ENCODE measurements around the gene RAET1G.
A peak's percentile ranks its signal among the peaks of the same experiment; 100 is the strongest.
"Not testable (repeated sequence)": the region's sequence is repeated elsewhere in the genome, so short reads cannot be mapped to it uniquely, and the experiment has no call there.

Gene RAET1G

DNA sequence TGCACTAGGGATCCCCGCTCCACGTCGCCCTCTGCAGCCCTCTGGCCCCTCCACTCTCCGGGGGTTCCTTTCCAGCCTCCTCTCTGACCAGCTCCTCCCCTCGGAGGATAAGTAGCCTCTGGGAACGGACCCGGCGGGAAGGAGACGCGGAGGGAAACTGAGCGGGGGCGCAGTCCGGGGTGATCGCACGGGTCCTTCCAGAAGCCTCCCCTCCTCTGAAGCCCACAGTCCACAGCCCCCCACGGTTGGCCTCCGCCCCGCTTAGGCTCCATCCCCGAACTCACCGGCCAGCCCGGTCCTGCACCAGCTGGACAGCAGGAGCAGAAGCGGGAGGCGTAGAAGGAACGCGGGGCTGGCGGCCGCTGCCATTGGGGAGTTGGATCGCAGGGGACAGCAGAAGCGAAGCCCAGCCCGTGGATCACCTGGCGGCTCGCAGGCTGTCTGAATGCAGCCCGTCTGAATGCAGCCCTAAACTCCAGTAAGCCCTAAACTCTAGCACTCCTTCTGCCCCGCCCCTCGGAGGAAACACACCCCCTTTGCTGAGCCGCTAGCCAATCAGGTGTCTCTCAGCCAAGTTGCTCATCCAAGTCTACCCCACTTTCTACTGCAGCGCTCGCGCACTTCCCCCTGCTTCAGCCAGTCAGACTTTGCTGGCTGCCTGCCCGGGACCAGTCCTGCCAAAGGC lies at the start of gene RAET1G:
TSS of gene RAET1G (minus strand) at position 480 of the 685 bp plus-strand sequence. CDS start at position 369, 111 bp downstream.
- peak; percentile 84 for DNase-seq

GRCh38 chr6:149969635-149970034 lies 46.7 kb upstream of the RAET1G start:
- DNase-seq: no peak

- DNase-seq: not testable (repeated sequence)
Measured at GRCh38 chr6:149968909-149969308, 46.0 kb upstream of the RAET1G start.

DNA sequence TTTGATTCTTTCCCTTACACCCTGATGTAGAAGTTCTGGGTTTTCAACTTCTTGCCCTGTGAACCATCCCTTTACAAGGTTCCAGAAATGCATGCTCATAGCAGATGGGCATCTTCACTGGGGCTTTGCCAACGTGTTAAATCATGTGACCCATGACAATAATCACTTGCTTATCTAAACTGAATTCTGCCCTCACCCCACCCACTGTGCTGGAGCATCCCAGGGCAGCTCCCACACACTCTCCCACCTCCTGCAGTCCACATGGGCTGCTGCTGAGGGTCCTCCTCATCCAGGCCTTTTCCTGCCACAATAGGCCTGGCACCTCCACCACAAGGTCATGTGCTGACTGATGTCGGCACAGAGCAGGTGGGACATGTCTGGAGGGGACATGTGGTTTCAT lies 45.1 kb upstream of the RAET1G start:
- DNase-seq: not testable (repeated sequence)

DNA sequence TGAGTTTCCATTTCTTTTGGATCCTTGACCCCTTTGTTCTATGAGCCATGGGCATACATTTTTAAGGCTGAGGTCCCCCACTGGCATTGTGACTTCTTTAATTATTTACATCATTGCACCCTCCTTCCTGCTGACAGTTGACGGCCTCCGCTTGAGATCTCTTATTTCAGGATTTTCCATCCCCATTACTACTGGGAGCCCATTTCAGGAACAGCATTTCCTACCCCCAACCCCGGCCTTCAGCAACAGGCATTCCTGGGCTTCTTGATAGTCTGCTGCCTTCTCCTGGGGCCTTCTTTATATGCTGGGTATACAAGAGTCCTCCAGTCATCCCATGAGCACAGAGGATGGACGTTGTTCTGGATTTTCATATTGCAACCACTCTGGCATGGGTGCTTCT lies 44.7 kb upstream of the RAET1G start:
- DNase-seq: no peak

GRCh38 chr6:149966319-149966718 lies 43.4 kb upstream of the RAET1G start:
- DNase-seq: not testable (repeated sequence)

DNA sequence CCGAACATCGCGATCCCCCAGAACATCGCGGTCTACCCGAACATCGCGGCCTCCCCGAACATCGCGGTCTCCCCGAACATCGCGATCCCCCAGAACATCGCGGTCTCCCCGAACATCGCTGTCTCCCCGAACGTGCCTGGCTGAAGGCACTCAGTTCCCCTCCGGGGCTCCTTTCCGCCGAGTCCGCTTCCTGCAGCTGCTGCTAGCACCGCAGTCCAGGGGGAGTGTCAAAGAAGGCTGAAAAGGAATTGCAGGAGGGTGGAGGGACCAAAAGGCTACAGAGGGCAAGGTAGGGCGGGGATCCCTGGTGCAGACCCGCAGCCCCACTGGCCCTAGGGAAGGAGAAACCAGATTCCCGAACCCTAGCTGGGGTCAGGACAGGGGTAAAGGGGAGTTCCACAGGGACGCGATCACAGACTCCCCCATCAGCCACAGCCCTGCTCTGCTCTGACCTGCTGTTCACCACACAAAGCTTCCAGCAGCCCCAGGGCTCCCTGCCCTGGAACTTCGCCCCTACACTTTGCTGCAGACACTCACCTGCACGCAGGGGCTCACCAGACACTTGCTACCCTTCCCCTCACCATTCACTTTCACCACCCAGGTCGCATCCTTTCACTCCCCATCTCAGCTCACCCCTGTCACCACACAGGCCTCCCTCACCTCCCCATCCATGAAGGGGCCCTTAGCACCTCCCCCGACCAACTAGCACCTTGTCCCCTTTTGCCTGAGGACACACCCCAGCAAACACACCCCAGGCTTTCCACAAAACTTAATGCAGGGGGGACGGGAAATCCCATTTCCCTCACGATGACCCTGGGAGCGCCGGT lies 42.5 kb upstream of the RAET1G start:
- DNase-seq: peak; percentile 32

GRCh38 chr6:149964308-149965193 lies 41.6 kb upstream of the RAET1G start:
- no peak for DNase-seq

GRCh38 chr6:149963462-149964307 lies 40.8 kb upstream of the RAET1G start, which contains the start of gene ULBP1:
Gene ULBP1, plus strand, starts transcription at chr6:149963943. Its CDS starts 107 bp downstream, at chr6:149964050.
- peak; percentile 81 for DNase-seq

GRCh38 chr6:149963212-149963461 lies 40.2 kb upstream of the RAET1G start:
- peak; percentile 55 for DNase-seq

- no peak for DNase-seq
Measured at GRCh38 chr6:149962461-149963211, 39.7 kb upstream of the RAET1G start.

DNA sequence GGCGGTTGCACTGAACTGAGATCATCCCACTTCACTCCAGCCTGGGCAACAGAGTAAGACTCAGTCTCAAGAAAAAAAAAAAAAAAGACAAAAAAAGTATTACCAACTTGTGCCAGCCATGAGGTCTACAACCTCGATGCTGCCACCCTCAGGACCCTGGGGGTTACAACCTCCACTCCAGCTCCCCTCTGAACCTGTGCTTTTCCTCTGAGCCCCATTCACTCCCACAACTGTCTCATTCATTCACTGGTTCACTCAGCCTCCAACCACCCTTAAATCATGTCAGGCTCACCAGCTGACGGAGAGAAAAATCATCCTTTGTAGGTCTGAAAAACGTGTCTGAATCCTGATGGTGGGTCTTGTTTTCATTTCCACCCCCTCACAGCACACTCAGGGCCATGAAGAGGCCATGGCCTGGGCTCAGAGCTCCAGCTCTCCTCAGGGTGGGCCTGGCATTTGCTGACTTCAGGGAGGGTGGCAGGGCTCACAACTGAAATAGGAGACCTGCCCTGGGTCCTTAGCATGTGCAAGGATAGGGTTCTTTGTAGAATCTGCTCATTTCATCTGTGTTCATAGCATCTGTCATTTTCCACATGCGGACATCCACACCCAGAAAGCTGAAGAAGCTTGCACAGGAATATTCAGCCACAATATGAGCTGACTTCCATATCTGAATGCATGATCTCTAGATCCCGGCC lies 39.0 kb upstream of the RAET1G start:
- DNase-seq: no peak

DNA sequence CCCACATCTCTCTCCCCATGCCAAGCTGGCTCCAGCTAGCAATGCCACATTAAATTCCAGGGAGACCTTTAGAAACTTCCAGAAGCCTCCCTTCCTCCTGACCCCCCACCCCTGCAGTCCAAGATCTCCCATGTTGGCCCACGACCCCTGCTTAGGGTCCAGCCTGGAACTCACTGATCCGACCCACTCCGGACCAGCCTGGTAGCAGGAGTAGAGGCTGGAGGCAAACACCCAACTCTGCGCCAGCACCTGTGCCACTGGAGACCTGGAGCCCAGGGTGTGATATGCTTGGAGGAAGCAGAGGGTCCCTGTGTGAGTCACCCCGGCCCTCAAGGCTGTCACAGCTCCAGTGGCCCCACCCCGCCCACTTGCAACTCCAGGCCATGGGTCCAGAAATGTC lies 37.6 kb upstream of the RAET1G start:
- no peak for DNase-seq

GRCh38 chr6:149959806-149960205 lies 36.9 kb upstream of the RAET1G start:
- DNase-seq: not testable (repeated sequence)

DNA sequence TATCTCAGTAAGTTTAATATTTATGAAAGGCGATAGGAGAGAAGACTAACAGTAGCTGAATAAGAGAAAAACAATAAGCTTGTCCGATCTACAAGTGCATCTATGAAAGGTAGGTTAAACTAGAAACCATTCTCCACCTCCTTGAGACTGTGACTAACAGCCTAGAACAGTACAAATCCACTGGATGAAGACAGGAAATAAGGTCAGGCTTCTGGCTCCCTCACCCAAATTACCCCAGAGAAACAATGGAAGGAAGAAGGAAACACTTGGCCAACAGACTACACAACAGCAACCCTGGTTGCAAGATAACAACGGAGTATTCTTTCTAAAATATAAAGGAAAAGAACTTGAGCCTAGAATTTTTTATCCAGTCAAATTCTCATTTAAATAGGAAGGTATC lies 35.2 kb upstream of the RAET1G start:
- not testable (repeated sequence) for DNase-seq

DNA sequence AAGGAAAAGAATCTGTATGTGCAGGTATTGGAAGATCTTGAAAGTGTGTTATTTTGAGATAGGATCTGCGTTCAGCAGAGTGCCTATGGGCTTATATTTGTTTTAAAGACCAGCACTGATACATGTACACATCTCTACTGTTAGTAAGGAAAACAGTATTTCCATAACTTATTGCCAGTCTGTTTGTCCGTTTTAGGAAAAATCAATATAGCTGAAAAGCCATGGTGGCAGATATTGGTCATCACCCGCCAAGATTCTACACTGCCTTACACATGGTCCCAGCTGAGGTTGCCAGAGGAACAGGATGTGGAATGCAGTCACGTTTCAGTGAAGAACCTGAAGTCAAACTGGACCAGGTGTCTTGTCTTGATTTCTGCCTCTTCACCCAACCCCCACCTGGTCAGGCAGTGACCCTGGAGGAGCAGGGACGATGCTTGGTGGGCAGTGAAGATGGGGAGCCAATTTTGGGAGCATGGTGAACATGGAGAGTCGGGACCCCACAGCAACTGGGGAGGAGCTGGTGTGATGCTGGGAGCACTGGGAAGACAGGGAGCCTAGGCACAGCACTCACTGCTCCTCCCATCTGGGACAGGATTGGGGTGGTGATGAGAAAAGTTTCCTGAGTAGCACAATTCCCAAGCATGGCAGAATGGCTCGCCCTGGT lies 32.9 kb upstream of the RAET1G start:
- DNase-seq: not testable (repeated sequence)

DNA sequence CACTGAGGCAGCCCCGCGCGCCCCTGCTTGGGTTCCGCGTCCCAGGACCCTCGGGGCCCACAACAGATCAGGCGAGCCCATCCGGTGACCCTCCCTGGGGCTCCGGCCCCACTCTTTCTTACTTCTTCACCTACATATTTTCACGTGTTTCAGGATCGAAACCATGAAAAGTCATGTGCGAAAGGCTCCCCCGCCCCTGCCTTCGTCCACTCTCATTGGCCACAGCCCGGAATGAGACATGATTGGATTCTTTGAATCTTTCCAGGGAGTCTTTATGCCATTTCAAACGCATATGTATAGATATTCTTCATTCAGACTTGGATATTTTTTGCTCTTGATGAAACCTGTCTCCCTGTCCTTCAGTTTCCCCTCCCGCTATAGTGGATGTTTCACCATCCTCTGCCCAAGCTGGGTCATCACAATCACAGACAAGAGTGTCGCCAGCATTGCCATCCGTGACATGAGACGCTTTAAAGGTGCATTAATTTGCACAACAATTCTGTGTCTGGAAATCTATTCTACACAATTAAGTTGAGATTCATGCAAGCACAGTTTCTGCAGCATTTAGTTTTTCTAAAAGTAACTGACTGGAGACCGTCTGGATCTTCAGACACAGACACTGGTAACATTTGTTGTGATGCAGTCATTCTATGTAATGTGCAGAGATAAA lies 32.2 kb upstream of the RAET1G start:
- not testable (repeated sequence) for DNase-seq

GRCh38 chr6:149954328-149954983 lies 31.5 kb upstream of the RAET1G start:
- DNase-seq: not testable (repeated sequence)

DNA sequence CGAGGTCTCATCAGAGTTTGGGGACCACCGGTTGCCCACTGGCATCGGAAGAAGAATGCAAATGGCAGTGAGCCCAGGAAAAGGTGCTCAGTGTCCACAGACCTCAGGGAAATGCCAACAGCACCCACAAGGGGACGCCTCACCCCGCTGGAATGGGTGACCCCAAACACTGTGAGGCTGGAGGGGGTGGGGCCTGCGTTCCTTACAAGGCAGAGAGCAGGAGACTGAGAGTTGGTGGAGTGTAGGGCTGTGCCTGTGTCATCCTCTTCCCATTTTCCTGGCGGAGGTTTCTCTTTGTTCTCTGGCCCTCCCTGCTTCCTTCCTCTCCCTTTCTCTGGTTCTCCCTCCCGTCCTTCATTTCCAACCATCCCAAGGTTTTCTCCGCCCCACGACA lies 31.0 kb upstream of the RAET1G start:
- not testable (repeated sequence) for DNase-seq

All from NCI-H748 treated with DMSO at 0.1 percent for 48 hours (cell line).